Measurements from ENCODE around the gene BMPR1A.
A peak's percentile ranks its signal among the peaks of the same experiment; 100 is the strongest.
"Not testable (repeated sequence)": the region's sequence is repeated elsewhere in the genome, so short reads cannot be mapped to it uniquely, and the experiment has no call there.

The BMPR1A gene

GRCh38 chr10:86941991-86942421 is 185.6 kb downstream of the BMPR1A start:
- no peak for DNase-seq (ENCODE audit: low spot score)

GRCh38 chr10:86942441-86943315 is 186.3 kb downstream of the BMPR1A start:
- DNase-seq (ENCODE audit: low spot score), result no peak

DNA sequence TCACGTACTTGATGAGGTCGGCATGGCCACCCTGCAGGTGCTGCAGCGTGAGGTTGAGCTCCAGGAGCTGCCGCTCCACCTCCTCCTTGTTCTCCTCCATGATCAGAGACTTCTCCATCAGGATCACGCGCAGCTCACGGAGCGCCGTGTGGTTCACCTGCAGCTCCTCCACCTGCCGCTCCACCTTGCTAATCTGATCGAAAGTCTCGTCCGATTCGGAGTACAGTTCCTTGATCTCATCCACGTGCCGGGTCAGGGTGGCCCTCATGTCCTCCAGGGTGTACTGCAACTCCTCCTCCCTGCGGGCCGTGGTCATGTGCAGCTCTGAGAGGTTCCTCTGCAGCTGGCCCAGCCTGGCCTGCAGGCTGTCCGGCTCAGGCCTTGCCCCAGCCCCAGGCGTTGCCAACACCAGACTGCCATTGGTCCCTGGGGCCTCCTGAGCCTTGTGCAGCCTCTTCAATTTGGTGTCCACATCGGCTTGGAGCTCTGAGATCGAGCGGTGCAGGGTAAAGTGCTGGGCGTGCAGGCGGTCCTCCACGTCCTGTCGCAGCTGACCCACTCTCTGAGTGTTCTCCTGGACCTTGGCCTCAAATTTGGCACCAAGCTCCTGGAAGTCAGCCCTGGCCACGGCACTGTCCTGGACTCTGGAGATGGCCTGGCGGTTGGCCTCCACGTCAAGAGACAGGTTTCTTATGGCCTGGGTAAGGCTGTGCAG is 187.1 kb downstream of the BMPR1A start:
- DNase-seq (ENCODE audit: low spot score), result no peak

DNA sequence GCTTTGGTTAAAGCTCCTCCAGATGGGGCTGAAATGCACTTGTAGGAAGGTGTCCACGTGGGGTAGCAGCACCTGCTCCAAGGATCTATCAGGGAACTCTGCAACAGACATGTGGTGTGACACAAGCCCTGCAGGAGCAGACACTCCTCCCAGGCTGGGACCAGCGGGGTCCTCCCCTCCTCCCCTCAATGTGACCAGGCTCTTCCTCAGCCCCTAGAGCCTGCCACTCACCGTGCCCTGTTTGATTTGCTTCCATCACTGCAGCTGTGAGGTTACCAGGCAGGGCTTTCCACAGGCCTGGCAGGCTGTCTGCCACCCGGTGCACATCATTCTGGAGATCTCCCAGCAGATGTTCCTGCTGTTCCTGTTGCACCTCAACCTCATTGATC is 187.6 kb downstream of the BMPR1A start:
- DNase-seq (ENCODE audit: low spot score), result no peak

GRCh38 chr10:86944471-86944870 is 188.1 kb downstream of the BMPR1A start:
- no peak for DNase-seq (ENCODE audit: low spot score)

- no peak for DNase-seq (ENCODE audit: low spot score)
Observed at GRCh38 chr10:86944907-86945306, 188.5 kb downstream of the BMPR1A start.

DNA sequence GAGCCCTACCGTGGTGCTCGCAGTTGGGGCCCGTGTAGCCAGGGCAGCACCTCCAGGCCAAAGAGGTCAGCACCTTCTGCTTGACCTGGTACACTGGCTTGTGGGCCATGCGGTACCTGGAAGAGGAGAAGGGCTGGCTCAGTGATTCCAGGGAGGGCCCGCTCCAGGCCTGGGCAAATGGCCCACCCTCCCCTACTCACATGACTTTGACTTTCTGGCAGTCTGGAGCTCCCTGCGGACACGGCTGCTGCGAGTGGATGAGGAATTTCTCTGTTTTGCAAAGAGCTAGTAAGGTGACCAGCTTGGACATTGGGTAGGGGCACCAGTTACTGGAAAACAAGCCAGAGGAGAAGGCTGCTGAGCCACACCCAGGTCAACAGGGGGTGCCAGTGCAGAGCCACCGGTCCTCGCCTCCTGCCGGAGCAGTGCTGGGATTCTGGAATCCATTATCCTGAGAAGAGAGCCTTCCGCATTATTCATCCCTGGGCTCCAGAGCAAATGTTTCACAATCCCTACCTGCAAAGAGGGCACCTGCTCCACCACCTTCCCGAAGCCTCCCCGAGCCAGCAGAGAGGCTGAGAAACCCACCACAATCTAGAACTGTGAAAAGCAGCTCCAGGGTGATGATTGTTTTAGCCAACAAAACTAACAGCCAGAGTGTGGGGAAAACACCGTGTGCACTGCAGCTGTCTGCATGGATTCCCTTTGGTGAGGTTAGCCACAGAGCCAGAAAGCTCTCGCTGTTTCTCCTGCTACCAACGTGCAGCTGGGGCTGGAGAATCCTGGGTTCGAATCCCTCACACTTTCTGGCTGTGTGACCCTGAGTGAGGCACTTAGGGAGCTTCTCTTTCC is 189.2 kb downstream of the BMPR1A start:
- peak; percentile 72 for DNase-seq (ENCODE audit: low spot score)

DNA sequence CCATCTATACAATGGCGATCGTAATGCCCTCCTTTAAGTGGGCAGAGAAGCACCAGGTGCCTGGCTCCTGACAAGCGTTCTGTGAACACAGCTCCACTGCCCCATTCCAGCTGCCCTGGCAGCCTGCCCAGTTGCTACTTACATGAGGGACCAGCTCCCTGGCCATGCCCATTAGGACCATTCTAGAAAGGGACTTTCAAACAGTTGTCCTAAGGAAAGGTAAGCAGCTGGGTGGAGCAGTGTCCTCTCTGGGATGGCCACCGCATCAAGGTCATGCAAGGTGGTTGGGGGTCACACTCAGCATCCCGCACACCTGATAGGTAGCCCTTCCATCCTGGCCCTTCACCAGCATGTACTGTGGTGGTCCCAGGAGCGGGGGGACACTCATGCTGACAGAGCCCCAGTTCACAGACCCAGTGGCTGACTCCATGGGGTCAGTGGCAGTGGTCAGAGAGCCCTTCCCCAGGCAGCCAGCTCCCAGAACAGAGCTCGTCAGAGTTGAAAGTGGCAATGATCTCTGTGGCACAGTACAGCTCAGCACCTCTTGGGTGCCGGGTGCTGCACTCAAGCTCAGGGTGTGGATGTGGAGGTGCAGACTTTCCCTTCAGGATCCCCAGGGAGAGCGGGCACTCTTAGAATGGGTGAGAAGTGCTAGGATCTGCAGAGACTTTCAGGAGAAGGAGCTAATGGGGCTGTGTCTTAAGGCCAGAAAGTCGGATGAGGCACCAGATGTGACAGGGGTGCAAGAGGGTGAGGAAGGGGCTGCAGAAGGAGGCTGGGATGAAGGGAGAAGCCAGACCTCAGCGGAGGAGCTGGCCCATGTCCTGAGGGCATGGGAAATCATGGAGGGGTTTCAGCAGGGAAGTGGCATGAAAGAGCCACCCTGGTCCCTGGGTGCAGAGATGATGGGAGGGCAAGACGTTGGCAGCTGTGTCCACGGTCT is 190.1 kb downstream of the BMPR1A start:
- DNase-seq (ENCODE audit: low spot score), result no peak

- DNase-seq (ENCODE audit: low spot score), result not testable (repeated sequence)
Observed at GRCh38 chr10:86947806-86948205, 191.4 kb downstream of the BMPR1A start.

DNA sequence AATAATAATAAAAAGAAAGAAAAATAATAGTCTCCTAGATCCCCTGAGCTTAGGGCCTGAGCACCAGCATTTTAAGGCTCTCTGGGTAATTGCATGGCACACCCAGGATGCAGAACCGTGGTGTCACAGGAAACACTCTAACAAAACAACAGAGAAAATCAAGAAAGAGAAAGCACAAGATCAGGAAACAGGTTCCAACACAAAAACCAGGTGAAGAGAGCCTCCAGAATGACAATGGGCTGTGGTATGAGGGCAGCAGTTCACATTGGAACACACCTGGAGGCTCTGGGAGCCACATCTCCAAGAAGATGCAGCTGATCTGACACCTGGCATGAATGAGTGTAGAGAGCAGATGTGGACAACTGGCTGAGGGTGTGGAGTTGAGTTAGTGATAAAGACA is 193.9 kb downstream of the BMPR1A start:
- DNase-seq (ENCODE audit: low spot score), result no peak

DNA sequence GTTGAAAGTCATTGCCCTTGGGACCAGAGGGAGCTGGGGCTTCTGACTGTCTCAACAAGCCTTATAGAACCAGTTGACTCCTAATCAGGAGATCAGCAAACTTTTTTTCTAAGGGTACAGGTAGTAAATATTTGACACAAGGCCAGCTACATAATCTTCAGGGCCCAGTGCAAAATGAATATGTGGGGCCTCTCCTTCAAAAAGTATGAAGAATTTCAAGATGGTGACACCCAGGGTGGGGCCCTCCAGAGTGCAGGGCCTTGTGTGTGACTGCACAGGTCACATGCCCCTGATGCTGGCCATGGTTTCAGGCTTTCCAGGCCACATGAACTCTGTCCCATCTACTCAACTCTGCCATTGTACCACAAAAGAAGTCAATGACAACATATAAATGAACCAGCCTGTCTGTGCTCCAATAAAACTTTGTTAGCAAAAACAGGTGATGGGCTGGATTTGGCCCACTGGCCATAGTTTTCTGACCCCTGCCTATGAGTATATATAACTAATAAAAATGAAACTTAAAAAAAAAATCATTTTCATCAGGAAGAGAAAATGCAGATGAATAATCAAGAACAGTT is 194.9 kb downstream of the BMPR1A start:
- no peak for DNase-seq (ENCODE audit: low spot score)

GRCh38 chr10:86952106-86952505 is 195.7 kb downstream of the BMPR1A start:
- no peak for DNase-seq (ENCODE audit: low spot score)

- DNase-seq (ENCODE audit: low spot score), result not testable (repeated sequence)
Observed at GRCh38 chr10:86952697-86953096, 196.3 kb downstream of the BMPR1A start.

GRCh38 chr10:86953747-86954680 is 197.6 kb downstream of the BMPR1A start:
- peak; percentile 83 for DNase-seq (ENCODE audit: low spot score)

DNA sequence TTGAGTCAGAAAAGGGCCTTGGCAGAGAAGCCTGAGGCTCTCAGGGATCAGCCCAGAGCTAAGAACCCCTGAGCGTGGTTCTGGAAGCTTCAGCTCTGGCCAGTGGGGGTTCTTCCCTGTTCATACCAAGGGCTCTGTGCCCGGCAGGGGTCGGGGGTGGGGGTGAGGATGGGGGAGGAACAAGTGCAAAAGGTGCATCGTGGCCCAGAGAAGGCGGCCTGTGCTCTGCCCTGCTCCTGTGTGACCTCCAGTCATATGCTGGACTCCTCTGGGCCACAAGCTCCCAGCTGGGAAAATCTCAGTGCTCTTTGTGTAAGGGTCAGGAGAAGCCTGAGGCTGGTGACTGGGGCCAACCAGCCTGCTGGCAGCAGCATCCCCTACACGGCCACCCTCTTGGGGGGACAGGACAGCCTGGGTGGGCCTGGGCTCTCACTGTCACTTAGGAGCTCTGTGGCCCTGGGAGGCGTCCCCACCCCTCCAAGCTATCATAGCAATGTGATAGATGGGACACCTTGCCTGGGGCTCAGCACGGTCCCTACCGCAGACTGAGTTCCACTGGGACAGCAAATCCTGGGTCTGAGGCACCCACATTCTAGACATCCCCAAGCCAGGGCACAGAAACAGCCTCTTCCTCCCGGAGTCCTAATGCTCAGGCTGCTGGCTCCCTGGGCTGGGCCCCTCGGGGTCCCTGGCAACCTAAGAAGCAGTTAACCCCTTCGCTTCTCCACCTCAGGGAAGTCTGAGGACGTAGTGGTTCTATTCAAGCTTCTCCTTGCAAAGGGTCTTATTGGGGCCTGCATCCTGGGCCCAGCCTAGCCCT is 198.5 kb downstream of the BMPR1A start:
- no peak for DNase-seq (ENCODE audit: low spot score)

DNA sequence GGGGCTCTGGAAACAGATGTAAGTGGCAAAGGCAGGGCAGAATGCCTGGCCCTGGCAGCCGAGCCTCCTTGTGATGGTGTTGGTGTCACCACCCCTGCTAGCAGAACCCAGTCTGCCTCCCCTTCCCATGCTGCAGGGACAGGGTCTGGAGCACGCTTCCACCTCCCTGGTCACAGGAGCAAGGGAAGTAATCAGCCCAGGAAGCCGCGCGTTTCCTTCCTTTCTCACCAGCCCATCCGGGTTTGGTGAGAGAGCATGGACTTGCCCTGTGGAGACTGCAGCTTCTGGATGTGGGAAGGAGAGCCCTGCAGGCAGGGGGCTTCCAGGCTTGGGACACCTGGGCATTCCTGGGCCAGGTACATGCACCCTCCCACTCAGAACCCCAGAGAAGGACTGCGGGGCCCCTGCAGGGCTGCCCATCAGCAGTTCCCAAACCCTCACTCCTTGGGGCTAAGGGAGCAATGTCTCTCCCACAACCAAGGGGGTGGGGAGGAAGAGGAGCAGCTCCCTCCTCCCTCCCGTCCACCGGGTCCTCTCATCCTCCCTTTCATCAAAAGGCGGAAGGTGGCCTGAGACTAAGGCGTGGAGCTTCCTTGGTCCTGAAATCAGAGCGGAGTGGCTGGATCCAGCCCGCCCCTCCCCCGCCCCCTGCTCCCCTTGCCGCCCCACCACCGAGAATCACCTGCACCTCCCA is 199.2 kb downstream of the BMPR1A start:
- no peak for DNase-seq (ENCODE audit: low spot score)

DNA sequence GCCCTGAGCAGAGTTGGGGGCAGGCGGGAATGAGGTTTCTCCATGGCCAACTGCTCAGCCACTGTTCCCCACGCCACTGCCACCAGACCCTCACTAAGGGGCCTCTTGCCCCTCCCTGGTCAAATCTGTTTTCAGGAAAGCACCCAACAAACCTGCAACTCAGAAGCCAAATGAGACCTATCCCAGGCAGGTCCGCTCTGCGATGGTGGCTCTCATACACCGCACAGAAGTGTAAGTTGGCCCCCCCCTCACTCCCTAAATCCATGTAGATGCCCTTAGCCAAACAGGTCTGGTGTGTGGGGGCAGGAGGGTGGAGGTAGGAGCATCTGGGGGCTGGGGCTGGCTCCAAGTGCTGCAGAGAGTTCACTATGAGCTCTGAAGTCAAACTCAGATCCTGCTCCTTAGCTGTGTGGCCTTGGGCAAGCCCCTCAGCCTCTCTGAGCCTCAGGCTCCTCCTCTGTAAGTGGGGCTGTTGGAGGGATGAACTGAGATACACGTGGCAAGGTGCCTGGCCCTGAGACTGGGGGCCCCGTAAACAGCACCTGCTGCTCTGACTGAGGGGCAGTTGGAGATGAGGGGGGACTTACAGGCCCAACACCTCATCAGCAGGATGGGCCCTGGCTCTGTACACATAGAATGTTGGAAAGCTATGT is 199.9 kb downstream of the BMPR1A start:
- DNase-seq (ENCODE audit: low spot score), result no peak

All from iPS-NIHi11 (cell line).